ENCODE measurements around the gene TAPBP. TPM values are rescaled to one million over a fixed set of nuclear protein-coding genes. Genes with fewer than 3 reads are reported as not detected.
"Not testable (repeated sequence)": the region's sequence is repeated elsewhere in the genome, so short reads cannot be mapped to it uniquely, and the experiment has no call there.

The TAPBP gene
- total and polyA plus RNA-seq, 9 donors = 16.0 to 28.4 (median 21.1) TPM

GRCh38 chr6:33344701-33345697 lies 31.1 kb upstream of the TAPBP start:
- DNase-seq = peak; percentile 92
- 6% methylated on average over 9 of the region's 22 CpGs for WGBS (ENCODE audit: insufficient coverage)
- Histone ChIP-seq H3K4me1 (ENCODE audit: control insufficient read depth, insufficient read depth, low read length) (no peaks in the 10 kb centered on the region), H3K4me3 (ENCODE audit: low read length) (no peak overlapping the region), H3K27ac (ENCODE audit: low read length) (no peak overlapping the region), H3K36me3 (ENCODE audit: control insufficient read depth, insufficient read depth, low read length) (no peaks in the 10 kb centered on the region), H3K9me3 (replicated peaks; ENCODE audit: control insufficient read depth, low read depth, low read length) (no peaks in the 10 kb centered on the region), H3K27me3 (ENCODE audit: control insufficient read depth, insufficient read depth, low read length) (no peaks in the 10 kb centered on the region)

DNA sequence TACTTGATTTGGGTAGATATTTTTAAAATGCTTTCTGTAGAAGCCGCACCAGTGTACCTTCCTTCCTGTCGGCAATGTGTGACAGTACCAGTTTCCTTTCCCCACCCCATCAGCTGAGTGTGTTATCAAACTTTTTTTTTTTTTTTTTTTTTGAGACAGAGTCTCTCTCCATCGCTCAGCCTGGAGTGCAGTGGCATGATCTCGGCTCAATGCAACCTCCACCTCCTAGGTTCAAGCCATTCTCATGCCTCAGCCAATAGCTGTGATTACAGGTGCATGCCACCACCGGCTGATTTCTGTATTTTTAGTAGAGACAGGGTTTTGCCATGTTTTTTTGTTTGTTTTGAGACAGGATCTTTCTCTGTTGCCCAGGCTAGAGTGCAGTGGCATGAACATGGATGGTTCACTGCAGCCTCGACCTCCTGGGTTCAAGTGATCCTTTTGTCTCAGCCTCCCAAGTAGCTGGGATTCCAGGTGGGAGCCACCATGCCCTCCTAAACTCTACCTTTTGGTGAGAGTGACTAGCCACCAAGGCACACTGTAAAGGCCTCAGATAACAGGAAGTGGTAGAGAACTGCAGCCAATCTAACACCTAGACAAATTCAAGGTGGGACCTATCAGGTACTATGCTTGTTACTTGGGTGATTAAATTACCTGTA lies 30.2 kb upstream of the TAPBP start:
- Histone ChIP-seq H3K36me3 (ENCODE audit: control insufficient read depth, insufficient read depth, low read length) (no peaks in the 10 kb centered on the region), H3K4me3 (ENCODE audit: low read length) (no peak overlapping the region), H3K4me1 (ENCODE audit: control insufficient read depth, insufficient read depth, low read length) (no peaks in the 10 kb centered on the region), H3K27me3 (ENCODE audit: control insufficient read depth, insufficient read depth, low read length) (no peaks in the 10 kb centered on the region), H3K27ac (ENCODE audit: low read length) (no peak overlapping the region), H3K9me3 (replicated peaks; ENCODE audit: control insufficient read depth, low read depth, low read length) (no peaks in the 10 kb centered on the region)
- DNase-seq = no peak
- 44% methylated on average over 1 of the region's 6 CpGs for WGBS (ENCODE audit: insufficient coverage)

DNA sequence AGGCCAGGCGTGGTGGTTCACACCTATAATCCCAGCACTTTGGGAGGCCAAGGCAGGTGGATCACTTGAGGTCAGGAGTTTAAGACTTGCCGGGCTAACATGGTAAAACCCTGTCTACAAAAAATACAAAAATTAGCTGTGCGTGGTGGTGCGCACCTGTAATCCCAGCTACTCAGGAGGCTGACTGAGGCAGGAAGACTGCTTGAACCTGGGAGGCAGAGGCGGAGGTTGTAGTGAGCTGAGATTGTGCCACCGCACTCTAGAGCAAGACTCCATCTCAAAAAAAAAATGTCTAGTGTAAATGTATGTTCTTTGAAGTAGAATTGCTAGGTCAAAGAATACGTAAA lies 29.7 kb upstream of the TAPBP start:
- whole genome bisulfite sequencing (ENCODE audit: insufficient coverage) = 91% methylated on average over 4 of the region's 7 CpGs
- H3K27ac ChIP-seq (ENCODE audit: low read length); H3K27me3 ChIP-seq (ENCODE audit: control insufficient read depth, insufficient read depth, low read length); H3K36me3 ChIP-seq (ENCODE audit: control insufficient read depth, insufficient read depth, low read length); H3K4me3 ChIP-seq (ENCODE audit: low read length); DNase-seq; H3K4me1 ChIP-seq (ENCODE audit: control insufficient read depth, insufficient read depth, low read length); H3K9me3 ChIP-seq (replicated peaks; ENCODE audit: control insufficient read depth, low read depth, low read length): not testable (repeated sequence)

GRCh38 chr6:33339193-33339592 lies 25.3 kb upstream of the TAPBP start:
- DNase-seq = no peak
- H3K36me3 ChIP-seq (ENCODE audit: control insufficient read depth, insufficient read depth, low read length) = no peaks in the 10 kb centered on the region
- H3K9me3 ChIP-seq (replicated peaks; ENCODE audit: control insufficient read depth, low read depth, low read length) = no peaks in the 10 kb centered on the region
- no peak overlapping the region for H3K27ac ChIP-seq (ENCODE audit: low read length)
- no peaks in the 10 kb centered on the region for H3K27me3 ChIP-seq (ENCODE audit: control insufficient read depth, insufficient read depth, low read length)
- H3K4me3 ChIP-seq (ENCODE audit: low read length) = no peak overlapping the region
- H3K4me1 ChIP-seq (ENCODE audit: control insufficient read depth, insufficient read depth, low read length) = no peaks in the 10 kb centered on the region
- 79% methylated on average over 6 of the region's 6 CpGs for WGBS (ENCODE audit: insufficient coverage)

GRCh38 chr6:33336495-33336894 lies 22.6 kb upstream of the TAPBP start:
- Histone ChIP-seq H3K4me1 (ENCODE audit: control insufficient read depth, insufficient read depth, low read length) (no peaks in the 10 kb centered on the region), H3K4me3 (ENCODE audit: low read length) (no peak overlapping the region), H3K36me3 (ENCODE audit: control insufficient read depth, insufficient read depth, low read length) (no peaks in the 10 kb centered on the region), H3K27ac (ENCODE audit: low read length) (no peak overlapping the region), H3K9me3 (replicated peaks; ENCODE audit: control insufficient read depth, low read depth, low read length) (no peaks in the 10 kb centered on the region), H3K27me3 (ENCODE audit: control insufficient read depth, insufficient read depth, low read length) (no peaks in the 10 kb centered on the region)
- WGBS (ENCODE audit: insufficient coverage) = 86% methylated on average over 1 of the region's 3 CpGs
- no peak for DNase-seq

DNA sequence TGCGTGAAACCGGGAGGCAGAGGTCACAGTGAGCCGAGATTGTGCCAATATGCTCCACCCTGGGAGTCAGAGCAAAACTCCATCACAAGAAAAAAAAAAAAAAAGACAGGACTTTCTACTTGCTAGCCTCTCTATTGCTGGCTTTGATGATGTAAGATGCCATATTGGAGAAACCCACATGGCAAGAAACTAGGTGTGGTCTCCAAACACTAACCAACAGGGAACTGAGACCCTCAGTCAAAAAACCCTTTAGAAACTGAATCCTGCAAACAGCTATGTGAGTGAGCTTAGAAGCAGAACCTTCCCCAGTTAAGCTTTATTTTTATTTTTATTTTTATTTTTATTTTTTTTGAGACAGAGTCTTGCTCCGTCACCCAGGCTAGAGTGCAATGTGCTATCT lies 22.0 kb upstream of the TAPBP start:
- DNase-seq = no peak
- no peaks in the 10 kb centered on the region for H3K9me3 ChIP-seq (replicated peaks; ENCODE audit: control insufficient read depth, low read depth, low read length)
- H3K36me3 ChIP-seq (ENCODE audit: control insufficient read depth, insufficient read depth, low read length) = no peaks in the 10 kb centered on the region
- H3K4me3 ChIP-seq (ENCODE audit: low read length) = no peak overlapping the region
- H3K27ac ChIP-seq (ENCODE audit: low read length) = no peak overlapping the region
- H3K27me3 ChIP-seq (ENCODE audit: control insufficient read depth, insufficient read depth, low read length) = no peaks in the 10 kb centered on the region
- no peaks in the 10 kb centered on the region for H3K4me1 ChIP-seq (ENCODE audit: control insufficient read depth, insufficient read depth, low read length)
- WGBS (ENCODE audit: insufficient coverage) = 86% methylated on average over 1 of the region's 4 CpGs

GRCh38 chr6:33333666-33334065 lies 19.8 kb upstream of the TAPBP start:
- H3K4me1 ChIP-seq (ENCODE audit: control insufficient read depth, insufficient read depth, low read length) = no peaks in the 10 kb centered on the region
- H3K9me3 ChIP-seq (replicated peaks; ENCODE audit: control insufficient read depth, low read depth, low read length) = no peaks in the 10 kb centered on the region
- no peak overlapping the region for H3K4me3 ChIP-seq (ENCODE audit: low read length)
- no CpG with 5 or more reads among the region's 4 CpGs for WGBS (ENCODE audit: insufficient coverage)
- no peak for DNase-seq
- no peaks in the 10 kb centered on the region for H3K36me3 ChIP-seq (ENCODE audit: control insufficient read depth, insufficient read depth, low read length)
- no peaks in the 10 kb centered on the region for H3K27me3 ChIP-seq (ENCODE audit: control insufficient read depth, insufficient read depth, low read length)
- no peak overlapping the region for H3K27ac ChIP-seq (ENCODE audit: low read length)

- H3K9me3 ChIP-seq (replicated peaks; ENCODE audit: control insufficient read depth, low read depth, low read length) = no peaks in the 10 kb centered on the region
- H3K4me1 ChIP-seq (ENCODE audit: control insufficient read depth, insufficient read depth, low read length) = no peaks in the 10 kb centered on the region
- no peaks in the 10 kb centered on the region for H3K27me3 ChIP-seq (ENCODE audit: control insufficient read depth, insufficient read depth, low read length)
- DNase-seq = no peak
- H3K27ac ChIP-seq (ENCODE audit: low read length) = no peak overlapping the region
- no peak overlapping the region for H3K4me3 ChIP-seq (ENCODE audit: low read length)
- no peaks in the 10 kb centered on the region for H3K36me3 ChIP-seq (ENCODE audit: control insufficient read depth, insufficient read depth, low read length)
- 79% methylated on average over 2 of the region's 10 CpGs for WGBS (ENCODE audit: insufficient coverage)
These were observed 16.9 kb upstream of the TAPBP start for GRCh38 chr6:33330736-33331135.

DNA sequence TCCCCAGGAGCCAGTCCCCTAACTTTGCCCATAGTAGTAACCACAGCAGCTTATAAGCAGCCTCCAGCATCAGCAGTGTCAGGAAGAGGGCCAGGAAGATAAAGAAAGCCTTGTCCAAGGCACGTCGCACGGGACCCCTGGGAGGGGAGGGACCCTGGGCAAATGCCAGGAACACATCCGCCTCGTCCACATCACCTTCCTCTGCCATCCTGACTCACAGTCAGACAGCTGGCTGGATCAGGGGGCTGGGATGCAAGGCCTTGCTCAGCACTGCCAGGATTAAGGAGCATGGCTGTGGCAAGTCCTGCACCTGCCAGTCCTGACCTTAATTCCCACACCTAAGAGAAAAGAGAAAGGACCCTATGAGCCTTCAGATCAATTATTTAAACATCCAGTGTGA lies 15.2 kb upstream of the TAPBP start:
- no peak for DNase-seq
- Histone ChIP-seq H3K4me1 (ENCODE audit: control insufficient read depth, insufficient read depth, low read length) (peaks cover under 1% of the 10 kb centered on the region), H3K4me3 (ENCODE audit: low read length) (no peak overlapping the region), H3K27me3 (ENCODE audit: control insufficient read depth, insufficient read depth, low read length) (no peaks in the 10 kb centered on the region), H3K9me3 (replicated peaks; ENCODE audit: control insufficient read depth, low read depth, low read length) (no peaks in the 10 kb centered on the region), H3K36me3 (ENCODE audit: control insufficient read depth, insufficient read depth, low read length) (no peaks in the 10 kb centered on the region), H3K27ac (ENCODE audit: low read length) (no peak overlapping the region)
- 20% methylated on average over 1 of the region's 5 CpGs for WGBS (ENCODE audit: insufficient coverage)

GRCh38 chr6:33324125-33324524 lies 10.2 kb upstream of the TAPBP start:
- no peak overlapping the region for H3K27ac ChIP-seq (ENCODE audit: low read length)
- H3K27me3 ChIP-seq (ENCODE audit: control insufficient read depth, insufficient read depth, low read length) = no peaks in the 10 kb centered on the region
- peak overlapping the region; percentile 87 for H3K4me3 ChIP-seq (ENCODE audit: low read length)
- H3K9me3 ChIP-seq (replicated peaks; ENCODE audit: control insufficient read depth, low read depth, low read length) = no peaks in the 10 kb centered on the region
- H3K4me1 ChIP-seq (ENCODE audit: control insufficient read depth, insufficient read depth, low read length) = peaks cover 29% of the 10 kb centered on the region
- peak; percentile 34 for DNase-seq
- peaks cover 25% of the 10 kb centered on the region for H3K36me3 ChIP-seq (ENCODE audit: control insufficient read depth, insufficient read depth, low read length)
- 0% methylated on average over 1 of the region's 7 CpGs for WGBS (ENCODE audit: insufficient coverage)

Measured in muscle of leg (tissue), 11 donors.